Kasumi-1 (cell line): ENCODE measurements around the gene BRD3OS.
"Not testable (repeated sequence)": the region's sequence is repeated elsewhere in the genome, so short reads cannot be mapped to it uniquely, and the experiment has no call there.

ENCODE experiments used
- DNase-seq, 2 experiments: peaks; one replicate each; lab custom pipeline; 2025; lab: John Stamatoyannopoulos, UW

Gene BRD3OS

GRCh38 chr9:133988771-133989170 is 36.5 kb upstream of the BRD3OS start:
- DNase-seq, result not testable (repeated sequence)

DNA sequence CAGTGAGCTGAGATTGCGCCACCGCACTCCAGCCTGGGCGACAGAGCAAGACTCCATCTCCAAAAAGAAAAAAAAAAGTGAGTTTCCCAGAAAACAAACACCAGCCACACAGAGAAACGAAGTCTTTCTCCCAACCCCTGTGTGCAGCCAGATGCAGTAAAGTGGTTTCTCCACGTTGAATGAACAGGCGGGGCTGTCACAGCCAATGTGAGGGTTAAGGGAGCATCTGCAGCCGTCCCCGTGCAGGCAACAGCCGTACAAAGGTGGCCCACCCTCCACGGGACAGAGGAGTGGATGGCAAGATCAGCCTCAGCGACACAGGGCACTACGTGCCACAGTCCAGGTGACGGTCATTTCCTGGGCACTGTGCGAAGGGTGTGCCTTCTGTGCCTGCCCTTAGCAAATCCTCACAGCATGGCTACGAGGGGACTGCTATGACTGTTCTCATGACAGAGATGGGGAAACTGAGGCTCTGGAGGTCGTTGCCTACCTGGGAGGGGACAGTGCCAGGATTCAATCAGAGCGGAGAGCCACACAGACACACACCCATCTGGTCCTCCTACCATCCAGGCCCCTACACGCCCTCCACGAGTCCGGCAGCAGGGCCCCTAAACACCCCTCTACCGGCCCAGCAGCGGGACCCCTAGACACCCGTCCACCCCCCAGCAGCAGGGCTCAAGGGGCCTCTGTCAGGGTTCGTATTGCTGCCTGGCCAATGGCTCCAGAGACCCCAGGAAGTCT is 35.5 kb upstream of the BRD3OS start:
- no peak for DNase-seq

DNA sequence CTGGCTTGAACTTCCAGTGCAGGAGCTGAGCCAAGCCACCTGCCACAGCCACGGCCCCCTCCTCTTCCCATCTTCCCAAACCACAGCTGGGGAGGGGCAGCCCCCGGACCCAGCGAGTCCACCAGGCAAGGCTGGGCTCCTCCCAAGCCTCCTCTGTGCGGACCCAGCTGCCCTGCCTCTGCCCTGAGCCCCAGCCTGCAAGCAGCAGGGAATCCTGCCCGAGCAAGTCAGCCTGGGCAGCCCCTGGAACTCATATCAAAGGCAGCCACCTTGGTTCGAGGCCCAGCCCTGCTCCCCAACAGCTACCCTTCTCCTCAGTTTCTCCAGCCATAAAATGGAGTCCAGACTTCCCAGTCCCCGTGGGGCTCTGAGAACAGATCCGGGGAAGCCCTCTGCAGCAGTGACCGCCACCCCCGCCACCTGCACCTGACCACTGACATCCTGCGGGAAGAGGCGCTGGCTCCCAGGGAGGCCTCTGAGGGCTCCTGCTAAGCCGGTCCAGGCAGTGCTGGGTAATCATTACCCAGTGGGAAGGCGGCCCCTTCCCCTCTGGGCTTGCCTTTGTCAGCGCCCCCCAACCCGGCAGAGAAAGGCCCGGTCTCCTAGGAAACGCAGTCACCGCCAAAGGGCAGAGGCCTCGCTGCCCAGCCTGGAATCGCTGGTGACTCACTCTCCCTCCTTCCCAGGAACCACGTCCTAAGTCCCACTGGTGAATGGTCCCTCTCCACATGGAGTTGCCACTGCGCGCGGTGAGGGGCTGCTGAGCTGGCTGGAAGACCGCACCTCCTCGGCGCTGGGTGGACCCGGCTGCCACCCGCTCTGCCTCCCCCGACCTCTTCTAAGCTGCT is 34.7 kb upstream of the BRD3OS start:
- DNase-seq, result no peak

- DNase-seq, result no peak
Measured at GRCh38 chr9:133991214-133991921, 33.9 kb upstream of the BRD3OS start.

DNA sequence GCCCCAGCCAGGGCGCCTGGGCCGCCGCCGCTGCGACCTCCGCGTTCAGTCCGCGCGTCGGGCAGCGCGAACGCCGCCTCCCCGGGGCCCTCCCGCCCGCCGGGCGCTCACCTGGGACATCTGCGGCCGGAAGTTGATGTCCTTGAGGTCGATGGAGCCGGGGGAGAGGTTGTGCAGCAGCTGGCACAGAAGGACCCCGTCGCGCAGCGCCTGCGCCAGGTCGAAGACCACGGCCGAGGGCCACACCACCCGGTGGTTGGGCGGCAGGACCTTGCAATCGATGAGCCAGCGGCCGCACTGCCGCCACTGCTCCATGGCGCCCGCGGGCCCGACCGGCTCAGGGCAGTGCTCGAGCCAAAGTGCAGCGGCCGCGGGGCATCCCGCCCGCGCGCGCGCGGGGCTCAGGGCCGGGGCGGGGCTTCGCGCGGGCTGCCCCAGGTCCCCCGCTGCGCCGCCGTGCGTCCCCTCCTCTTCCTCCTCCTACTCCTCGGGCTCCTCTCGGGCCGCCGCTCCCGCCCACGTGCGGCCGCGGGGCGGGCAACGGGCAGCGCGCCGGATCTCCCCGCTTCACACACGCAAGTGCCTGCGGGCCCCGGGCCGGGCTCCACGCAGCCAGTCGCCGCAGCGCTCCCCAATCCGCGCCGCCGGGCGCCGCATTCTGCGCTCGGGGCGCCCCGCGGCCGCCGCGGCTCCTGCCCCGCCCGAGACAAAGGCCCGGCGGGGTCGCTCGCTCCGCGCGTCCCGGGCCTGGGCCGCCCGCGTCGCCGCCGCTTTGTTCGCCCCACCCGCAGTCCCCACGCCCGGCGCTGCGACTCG is 33.1 kb upstream of the BRD3OS start, which contains the start of gene VAV2:
TSS of gene VAV2 (minus strand) at position 361 of the 816 bp plus-strand sequence. CDS start at position 315, 46 bp downstream.
- DNase-seq, result peak; percentile 4 to 7

DNA sequence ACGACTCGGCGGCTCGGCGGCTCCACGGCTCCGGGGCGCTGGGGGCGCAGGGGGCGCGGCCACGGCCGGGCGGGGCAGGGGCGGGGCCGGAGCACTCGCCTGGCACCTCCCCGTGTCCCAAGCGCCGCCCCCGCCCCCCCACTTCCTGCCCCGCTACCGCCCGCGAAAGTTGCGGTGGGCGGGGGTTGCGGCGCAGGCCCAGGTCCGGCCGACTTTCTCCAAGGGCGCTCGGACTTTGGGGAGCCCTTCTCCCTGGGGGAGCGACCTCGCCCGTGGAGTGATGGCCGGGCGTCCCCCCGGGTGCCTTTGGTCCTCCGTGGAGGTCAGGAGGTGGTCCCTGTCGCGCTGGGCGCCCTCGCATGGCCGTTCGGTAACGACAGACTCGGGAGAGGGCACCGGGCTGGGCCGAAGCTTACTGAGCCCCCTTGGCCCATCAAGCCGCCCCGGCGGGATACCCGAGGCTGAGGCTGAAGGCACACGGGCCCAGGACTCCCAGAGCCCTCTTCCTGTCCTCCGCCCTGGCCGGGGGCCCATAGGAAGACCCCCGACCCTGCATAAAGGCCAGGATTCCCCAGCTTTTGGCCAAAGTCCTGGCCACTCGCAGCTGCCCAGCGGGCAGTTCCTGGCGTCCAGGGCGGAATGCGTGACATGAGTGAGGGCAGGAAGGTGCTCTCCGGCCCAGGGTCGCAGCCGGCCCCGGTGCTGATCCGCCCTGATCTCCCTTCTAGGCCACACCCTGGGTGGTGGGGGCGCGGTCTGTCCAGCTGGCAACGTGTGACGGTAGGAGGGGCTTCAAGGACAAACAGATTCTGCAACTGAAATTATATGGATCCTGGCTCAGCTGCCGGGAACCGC is 32.3 kb upstream of the BRD3OS start:
- DNase-seq, result peak; percentile 3 to 30

DNA sequence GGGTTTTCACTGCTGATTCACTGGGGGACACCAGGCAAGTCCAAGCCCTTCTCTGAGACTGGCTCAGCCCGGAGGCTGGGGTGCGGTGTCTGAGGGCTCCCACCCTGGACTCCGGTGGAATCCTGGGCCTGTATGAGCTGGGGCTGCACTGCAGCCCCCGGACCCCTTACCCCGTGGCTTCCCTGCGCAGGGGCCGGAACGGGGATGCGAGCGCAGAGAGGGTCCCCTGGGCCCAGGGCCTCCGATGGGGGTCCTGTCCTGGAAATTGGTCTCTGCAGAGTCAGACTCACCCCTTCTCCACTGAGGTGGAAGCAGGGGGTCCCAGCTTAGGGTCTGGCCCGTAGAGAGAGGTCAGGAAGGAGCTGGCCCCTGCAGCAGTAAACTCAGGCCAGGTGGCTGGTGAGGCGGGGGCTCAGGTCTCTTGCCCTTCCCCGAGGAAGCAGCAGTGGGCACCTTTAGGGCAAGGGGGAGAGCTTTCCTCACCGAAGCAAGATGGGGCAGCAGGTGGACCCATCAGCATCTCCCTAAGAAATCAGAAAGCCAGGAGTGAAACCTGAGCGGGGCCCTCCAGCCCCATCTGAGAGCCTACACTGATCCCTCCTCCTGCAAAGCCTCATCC is 31.5 kb upstream of the BRD3OS start:
- DNase-seq, result no peak

DNA sequence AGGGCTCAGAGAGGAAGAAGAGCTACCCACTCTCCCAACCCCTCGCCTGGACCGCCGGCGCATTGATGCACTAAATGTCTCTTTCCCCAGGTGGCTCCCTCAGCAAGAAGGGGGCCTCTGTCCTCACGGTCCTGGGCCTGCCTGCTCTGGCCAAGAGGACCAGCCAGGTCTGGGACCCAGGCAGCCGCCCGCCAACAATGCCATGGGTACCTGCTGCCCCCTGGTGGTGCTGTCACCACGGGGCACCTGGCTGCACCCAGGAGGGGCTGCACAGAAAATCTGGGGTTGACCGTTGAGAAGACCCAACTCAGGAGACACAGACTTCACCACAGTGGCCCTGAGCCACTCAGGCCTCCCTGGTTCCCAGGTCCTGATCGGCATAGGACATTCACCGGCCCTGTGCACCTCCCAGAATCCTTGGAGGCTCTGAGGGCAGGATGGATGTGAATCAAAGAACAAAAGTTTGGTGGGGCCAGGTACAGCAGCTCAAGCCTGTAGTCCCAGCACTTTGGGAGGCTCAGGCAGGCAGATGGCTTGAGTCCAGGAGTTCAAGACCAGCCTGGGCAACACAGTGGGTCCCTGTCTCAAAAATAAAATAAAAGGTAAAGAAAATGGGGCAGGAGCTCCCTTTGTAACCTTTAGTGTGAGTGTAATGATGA is 30.8 kb upstream of the BRD3OS start:
- peak; percentile 16 to 45 for DNase-seq

GRCh38 chr9:133995012-133995896 is 30.0 kb upstream of the BRD3OS start:
- DNase-seq, result peak in 1 of 2 experiments; percentile 1

DNA sequence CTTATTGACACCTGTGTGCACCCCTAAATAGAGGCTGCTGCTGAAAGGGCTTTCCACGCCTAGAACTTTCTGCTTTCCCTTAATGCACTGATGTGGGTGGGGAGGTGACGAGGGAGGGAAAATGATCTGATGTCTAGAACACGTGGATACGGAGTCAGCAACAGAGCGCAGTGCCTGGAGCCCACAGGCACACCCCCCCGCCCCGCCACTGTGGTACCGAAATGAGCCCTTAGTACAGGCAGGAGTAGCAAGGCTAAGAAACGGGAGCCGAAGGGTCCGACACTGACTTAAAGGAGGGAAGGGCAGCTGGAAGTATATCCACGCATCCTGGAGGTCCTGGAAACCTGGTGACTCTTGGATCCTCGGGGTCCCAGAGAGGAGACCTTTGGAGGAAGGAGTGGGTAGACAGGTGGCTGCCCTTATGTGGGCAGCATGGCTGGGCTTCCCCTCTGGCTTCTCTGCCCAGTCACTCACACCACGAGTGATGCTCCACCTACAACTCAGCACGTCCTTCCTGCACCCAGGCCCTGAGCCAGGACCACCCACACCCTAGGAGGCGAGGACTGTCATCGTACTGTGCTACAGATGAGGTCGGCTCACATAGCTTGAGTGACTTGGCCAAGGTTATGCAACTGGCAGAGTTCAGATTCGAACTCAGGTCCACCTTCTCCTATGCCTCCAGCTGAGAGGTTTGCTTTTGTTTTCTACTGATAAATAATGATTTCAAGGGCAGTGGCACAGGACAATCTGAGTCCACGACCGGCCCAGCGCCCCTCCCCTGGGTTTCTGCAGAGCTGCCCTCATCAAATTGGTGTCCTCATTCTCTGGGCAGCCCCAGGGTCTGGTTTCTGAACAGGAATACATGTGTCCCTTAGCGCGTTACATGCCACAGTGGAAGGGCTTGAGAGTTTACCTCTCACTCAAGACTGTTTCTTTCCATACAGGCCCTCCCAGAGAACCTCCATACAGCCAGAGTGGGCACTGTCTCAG is 28.5 kb upstream of the BRD3OS start:
- DNase-seq, result no peak

GRCh38 chr9:133997584-133997983 is 27.7 kb upstream of the BRD3OS start:
- no peak for DNase-seq

GRCh38 chr9:133998915-133999595 is 26.2 kb upstream of the BRD3OS start:
- no peak for DNase-seq

DNA sequence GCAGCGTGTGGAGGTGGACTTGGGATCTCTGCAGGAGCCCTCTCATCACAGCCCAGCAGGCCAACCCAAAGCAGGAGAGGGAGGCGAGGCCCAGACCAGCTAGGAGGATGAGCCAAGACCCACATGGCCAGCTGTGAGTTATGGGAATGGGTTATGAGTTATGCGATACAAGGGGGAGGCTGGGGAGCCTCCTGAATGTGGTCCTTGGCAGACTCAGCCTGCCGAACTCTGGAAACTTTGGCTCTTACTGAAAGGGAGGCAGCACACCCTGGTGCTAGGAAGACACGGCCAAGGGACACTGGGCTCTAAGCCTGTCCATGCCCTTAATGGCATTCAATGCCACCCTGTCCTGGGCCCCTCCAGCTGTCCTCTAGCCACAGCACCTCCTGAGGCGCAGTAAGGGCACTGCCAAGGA is 25.4 kb upstream of the BRD3OS start:
- no peak for DNase-seq

DNA sequence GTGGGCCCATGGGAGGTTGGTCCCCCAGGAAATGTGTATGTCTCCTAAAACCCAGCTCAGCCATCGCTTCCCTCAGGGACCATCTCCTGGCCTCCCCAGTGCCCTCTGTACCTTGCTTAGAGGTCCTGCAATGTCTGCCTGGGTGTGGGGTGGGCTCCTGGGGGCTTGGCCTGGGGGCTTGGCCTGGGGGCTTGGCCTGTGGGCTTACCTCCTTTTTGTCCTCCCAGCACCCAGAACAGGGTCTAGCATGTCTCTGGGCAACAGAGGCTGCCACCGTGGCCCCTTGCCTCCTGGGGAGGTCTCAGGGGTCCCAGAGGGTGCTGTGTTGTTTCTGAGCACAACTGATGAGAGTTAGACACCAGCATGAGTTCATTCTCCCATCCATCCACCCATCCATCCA is 22.5 kb upstream of the BRD3OS start:
- no peak for DNase-seq

- DNase-seq, result no peak
Measured at GRCh38 chr9:134003237-134003636, 22.0 kb upstream of the BRD3OS start.

DNA sequence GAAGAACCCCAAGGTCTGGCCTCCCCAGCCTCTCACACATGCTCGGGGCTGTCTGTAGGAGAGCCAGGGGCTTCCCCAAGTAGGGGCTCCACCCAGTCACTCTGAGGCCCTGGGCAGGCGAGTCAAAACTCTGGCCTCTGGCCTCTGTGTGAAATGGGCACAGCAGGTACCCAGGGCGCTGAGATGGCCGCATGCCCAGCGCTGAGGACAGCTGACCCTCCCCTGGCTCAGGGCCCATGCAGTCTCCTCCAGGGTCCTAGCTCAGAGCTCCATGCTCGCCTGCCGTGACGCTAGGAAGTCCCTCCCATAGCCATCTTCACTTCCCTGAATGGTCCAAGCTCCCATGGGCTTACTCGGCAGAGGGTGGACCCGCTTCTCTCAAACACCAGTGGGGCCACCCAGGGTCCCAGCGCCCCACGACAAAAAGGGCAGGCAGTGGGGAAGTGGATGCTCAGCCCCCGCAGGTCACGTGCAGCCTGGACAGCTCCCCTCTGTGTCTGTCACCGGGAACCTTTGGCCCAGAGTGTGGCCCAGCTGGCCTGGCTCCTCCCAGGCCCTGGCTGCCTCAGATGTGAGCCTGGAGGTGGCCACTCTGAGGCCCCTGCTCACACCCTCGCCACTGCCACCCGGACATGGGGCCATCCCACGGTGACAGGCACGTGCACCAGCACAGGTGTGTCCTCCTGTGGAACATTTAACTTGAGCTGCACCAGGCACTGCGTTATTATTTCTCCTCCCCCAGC is 21.0 kb upstream of the BRD3OS start:
- no peak for DNase-seq
